H9 (cell line): ENCODE results near the gene PTPRN2. TPM values are rescaled to one million over a fixed set of nuclear protein-coding genes. Genes with fewer than 3 reads are reported as not detected.

ENCODE experiments used
- DNase-seq: peaks from one replicate; pipeline ENCODE4 v3.0.0-alpha.2; 2017
- H2AFZ ChIP-seq: one replicate; pipeline ENCODE4 v1.6.1; 2013; ENCODE audit warnings: mild to moderate bottlenecking, low read length, control low read depth, moderate library complexity
- H2AK5ac ChIP-seq: 2 replicates; pipeline ENCODE4 v1.6.1; 2013; ENCODE audit warnings: low read length, control low read depth, mixed read lengths; ENCODE audit not compliant: insufficient read length
- H2BK120ac ChIP-seq: one replicate; pipeline ENCODE4 v1.6.1; 2013; ENCODE audit warnings: low read depth, mild to moderate bottlenecking, low read length, control low read depth, inconsistent platforms; ENCODE audit not compliant: poor library complexity, severe bottlenecking
- H2BK12ac ChIP-seq: 2 replicates; pipeline ENCODE4 v1.6.1; 2013; ENCODE audit warnings: low read length, control low read depth, mixed read lengths, low read depth; ENCODE audit not compliant: insufficient read length
- H2BK15ac ChIP-seq: 2 replicates; pipeline ENCODE4 v1.6.1; 2013; ENCODE audit warnings: low read depth, low read length, control low read depth
- H2BK20ac ChIP-seq: one replicate; pipeline ENCODE4 v1.6.1; 2013; ENCODE audit warnings: low read depth, mild to moderate bottlenecking, low read length, control low read depth, inconsistent platforms; ENCODE audit not compliant: poor library complexity, severe bottlenecking
- H2BK5ac ChIP-seq: 2 replicates; pipeline ENCODE4 v1.6.1; 2013; ENCODE audit warnings: low read length, control low read depth, mixed read lengths; ENCODE audit not compliant: insufficient read length
- H3K14ac ChIP-seq: 2 replicates; pipeline ENCODE4 v1.6.1; 2013; ENCODE audit warnings: low read length, control low read depth; ENCODE audit not compliant: insufficient read depth
- H3K18ac ChIP-seq: 2 replicates; pipeline ENCODE4 v1.6.1; 2013; ENCODE audit warnings: low read depth, mild to moderate bottlenecking, mixed read lengths, low read length, control low read depth; ENCODE audit not compliant: insufficient read length
- H3K23ac ChIP-seq: 2 replicates; pipeline ENCODE4 v1.6.1; 2013; ENCODE audit warnings: low read length, control low read depth, mixed read lengths, low read depth; ENCODE audit not compliant: insufficient read length
- H3K23me2 ChIP-seq: 2 replicates; pipeline ENCODE4 v1.6.1; 2013; ENCODE audit warnings: low read depth, mild to moderate bottlenecking, mixed read lengths, low read length, control low read depth; ENCODE audit not compliant: insufficient read length, poor library complexity, severe bottlenecking
- H3K27ac ChIP-seq: 2 replicates; pipeline ENCODE4 v1.5.1; 2013; ENCODE audit warnings: low read length, control low read depth, mixed read lengths, low read depth; ENCODE audit not compliant: insufficient read length
- H3K27me3 ChIP-seq: 2 replicates; pipeline ENCODE4 v1.6.1; 2013; ENCODE audit warnings: low read length, control low read depth, inconsistent platforms; ENCODE audit not compliant: insufficient read depth
- H3K4ac ChIP-seq: 2 replicates; pipeline ENCODE4 v1.6.1; 2013; ENCODE audit warnings: low read depth, mild to moderate bottlenecking, control low read depth, inconsistent platforms, low read length, moderate library complexity
- H3K4me1 ChIP-seq: 2 replicates; pipeline ENCODE4 v1.6.1; 2013; ENCODE audit warnings: low read length, control low read depth, inconsistent platforms; ENCODE audit not compliant: insufficient read depth
- H3K4me2 ChIP-seq: 2 replicates; pipeline ENCODE4 v1.6.1; 2013; ENCODE audit warnings: low read length, control low read depth, mixed read lengths; ENCODE audit not compliant: insufficient read length, insufficient read depth
- H3K56ac ChIP-seq: 2 replicates; pipeline ENCODE4 v1.6.1; 2013; ENCODE audit warnings: low read depth, mild to moderate bottlenecking, mixed read lengths, low read length, control low read depth; ENCODE audit not compliant: insufficient read length
- H3K79me1 ChIP-seq: 2 replicates; pipeline ENCODE4 v1.6.1; 2013; ENCODE audit warnings: low read depth, mild to moderate bottlenecking, moderate library complexity, low read length, control low read depth, inconsistent platforms; ENCODE audit not compliant: insufficient read depth, poor library complexity, severe bottlenecking
- H3K79me2 ChIP-seq: 2 replicates; pipeline ENCODE4 v1.6.1; 2013; ENCODE audit warnings: low read length, control low read depth, inconsistent platforms; ENCODE audit not compliant: insufficient read depth
- H3K9ac ChIP-seq: 2 replicates; pipeline ENCODE4 v1.6.1; 2013; ENCODE audit warnings: low read length, control low read depth, mixed read lengths; ENCODE audit not compliant: insufficient read length; ENCODE audit errors: extremely low read depth
- H3K9me3 ChIP-seq: one replicate; pipeline ENCODE4 v1.6.1; 2013; ENCODE audit warnings: low read depth, low read length, inconsistent platforms; ENCODE audit not compliant: control insufficient read depth
- H3T11ph ChIP-seq: one replicate; pipeline ENCODE4 v1.6.1; 2013; ENCODE audit warnings: mild to moderate bottlenecking, low read length, control low read depth, inconsistent platforms
- H4K20me1 ChIP-seq: one replicate; pipeline ENCODE4 v1.6.1; 2013; ENCODE audit not compliant: control insufficient read depth, insufficient read length, insufficient read depth
- H4K5ac ChIP-seq: 2 replicates; pipeline ENCODE4 v1.6.1; 2013; ENCODE audit warnings: low read depth, mild to moderate bottlenecking, mixed read lengths, low read length, control low read depth; ENCODE audit not compliant: insufficient read length
- H4K8ac ChIP-seq: replicated peaks from 2 replicates; pipeline ENCODE4 v1.6.1; 2013; ENCODE audit warnings: low read length, control low read depth, mixed read lengths, low read depth; ENCODE audit not compliant: insufficient read length
- H4K91ac ChIP-seq: 2 replicates; pipeline ENCODE4 v1.6.1; 2013; ENCODE audit warnings: low read depth, mild to moderate bottlenecking, moderate library complexity, mixed read lengths, low read length, control low read depth; ENCODE audit not compliant: insufficient read length
- H3K27ac Mint-ChIP-seq, 3 experiments: 2 replicates in 2 of 3; 3 replicates in 1 of 3; pipeline ENCODE4 v1.8.0; 2020 to 2021; ENCODE audit warnings: mixed read lengths in 3 of 3, mild to moderate bottlenecking in 1 of 3, moderate library complexity in 1 of 3
- H3K27me3 Mint-ChIP-seq: 2 replicates; pipeline ENCODE4 v1.8.0; 2021; ENCODE audit warnings: low read depth, mild to moderate bottlenecking, moderate library complexity, mixed read lengths
- H3K36me3 Mint-ChIP-seq, 3 experiments: 2 replicates in 2 of 3; 3 replicates in 1 of 3; pipeline ENCODE4 v1.8.0; 2020 to 2021; ENCODE audit warnings: low read depth in 3 of 3, mixed read lengths in 3 of 3; ENCODE audit not compliant: insufficient read depth in 1 of 3
- H3K4me1 Mint-ChIP-seq, 2 experiments: 2 replicates each; pipeline ENCODE4 v1.8.0; 2020; ENCODE audit warnings: mixed read lengths in 2 of 2
- H3K4me3 Mint-ChIP-seq, 2 experiments: 2 replicates in 1 of 2; 3 replicates in 1 of 2; pipeline ENCODE4 v1.8.0; 2020 to 2021; ENCODE audit warnings: mild to moderate bottlenecking in 2 of 2, mixed read lengths in 2 of 2, moderate library complexity in 1 of 2
- H3K9me3 Mint-ChIP-seq, 2 experiments: 2 replicates in 1 of 2; 3 replicates in 1 of 2; pipeline ENCODE4 v1.8.0; 2020; ENCODE audit warnings: mild to moderate bottlenecking in 2 of 2, mixed read lengths in 2 of 2, moderate library complexity in 1 of 2
- CTCF ChIP-seq: fragments of 200-600 bp; sonication (generic); conservative IDR thresholded peaks from 3 replicates; pipeline ENCODE4 v1.8.0; 2021; ENCODE audit warnings: antibody characterized with exemption, mild to moderate bottlenecking
- WGBS: extraction: QIAGEN DNeasy Blood & Tissue Kit; methylation state at CpG from one replicate; pipeline ENCODE4 v1.1.7; 2013; ENCODE audit warnings: missing lambda C conversion rate, low lambda C conversion rate, mixed read lengths; ENCODE audit not compliant: insufficient read length; ENCODE audit errors: extremely low coverage; 5-methylcytosine and 5-hydroxymethylcytosine counted together
- total RNA-seq: library from RNA; stranded (reverse); gene quantifications from 2 replicates; pipeline ENCODE4 v1.2.1, GENCODE V29; 2021

Gene PTPRN2
- total RNA-seq, 1 experiment from 2014 or later, result 5.2 TPM

- no peaks in the 10 kb centered on the region for H3K79me1 ChIP-seq
- H3K23me2 ChIP-seq, result no peaks in the 10 kb centered on the region
- no CpG with 5 or more reads among the region's 4 CpGs for WGBS
- no peak overlapping the region for H3K27ac Mint-ChIP-seq
- no peak for DNase-seq
- no peaks in the 10 kb centered on the region; the same call in 1 of the 2 replicates for H3K4me1 ChIP-seq
- no peak overlapping the region for H3K18ac ChIP-seq
- H2BK120ac ChIP-seq, result no peak overlapping the region
- no peak overlapping the region for H2AK5ac ChIP-seq
- no peak overlapping the region for H3K27ac ChIP-seq
- no peaks in the 10 kb centered on the region for H3K79me2 ChIP-seq
- H3K9me3 Mint-ChIP-seq, result peaks cover 0 to 2% of the 10 kb centered on the region in 2 experiments; a peak in 2 of 5 replicates
- H2BK12ac ChIP-seq, result no peak overlapping the region
- H2BK15ac ChIP-seq, result no peak overlapping the region
- TF ChIP-seq CTCF, result no peak
- H3K4me3 Mint-ChIP-seq, result no peak overlapping the region
- H3K4me2 ChIP-seq, result no peak overlapping the region
- H3K14ac ChIP-seq, result no peak overlapping the region
- H3K56ac ChIP-seq, result no peak overlapping the region
- no peak overlapping the region for H4K5ac ChIP-seq
- no peaks in the 10 kb centered on the region for H4K20me1 ChIP-seq
- H3K9me3 ChIP-seq, result no peaks in the 10 kb centered on the region
- H3K23ac ChIP-seq, result no peak overlapping the region
- H2BK5ac ChIP-seq, result no peak overlapping the region
- no peak overlapping the region for H3T11ph ChIP-seq
- no peak overlapping the region for H2BK20ac ChIP-seq
- no peak overlapping the region for H3K9ac ChIP-seq
- H3K27me3 ChIP-seq, result no peaks in the 10 kb centered on the region; the same call in 1 of the 2 replicates
- H4K8ac ChIP-seq, result no peak overlapping the region
- H3K4me1 Mint-ChIP-seq, result peaks cover 2 to 7% of the 10 kb centered on the region in 2 experiments; a peak in 3 of 4 replicates
- H3K36me3 Mint-ChIP-seq, result no peaks in the 10 kb centered on the region; a peak in 1 of 7 replicates
- no peak overlapping the region for H3K4ac ChIP-seq
- H4K91ac ChIP-seq, result no peak overlapping the region
- no peak overlapping the region for H2AFZ ChIP-seq
- H3K27me3 Mint-ChIP-seq, result peaks cover 4% of the 10 kb centered on the region
These were observed 766.8 kb downstream of the PTPRN2 start for GRCh38 chr7:157820796-157821195.
